Bronchial epithelial cell (primary cell): ENCODE data around the gene SEBOX. TPM values are rescaled to one million over a fixed set of nuclear protein-coding genes. Genes with fewer than 3 reads are reported as not detected.

ENCODE experiments used
- DNase-seq: peaks from one replicate; pipeline ENCODE4 v3.0.0-alpha.2; 2010; ENCODE audit warnings: low read depth
- FAIRE-seq: peaks from 2 replicates; lab custom pipeline; 2011; peaks lifted over from hg19 to GRCh38; lab: Jason Lieb, UNC
- H3K27me3 ChIP-seq: 2 replicates; pipeline ENCODE4 v1.5.1; 2011; ENCODE audit warnings: low read length; ENCODE audit not compliant: control insufficient read depth, insufficient read depth
- H3K36me3 ChIP-seq: 2 replicates; pipeline ENCODE4 v1.5.1; 2011; ENCODE audit warnings: low read length; ENCODE audit not compliant: control insufficient read depth, insufficient read depth
- H3K4me3 ChIP-seq: 2 replicates; pipeline ENCODE4 v1.5.1; 2011; ENCODE audit warnings: mild to moderate bottlenecking, low read depth, low read length, control low read depth
- CTCF ChIP-seq: IDR thresholded peaks from 2 replicates; pipeline ENCODE4 v1.5.1; 2011; ENCODE audit warnings: mild to moderate bottlenecking, moderate library complexity, low read length, control low read depth, inconsistent platforms; ENCODE audit not compliant: insufficient read depth, severe bottlenecking
- total RNA-seq: library from RNA; depleted of rRNA; stranded (reverse); fragments of >200 nt; gene quantifications from 2 replicates; pipeline ENCODE4 v1.2.1, GENCODE V29; 2014

The SEBOX gene
- total RNA-seq, 1 donor from 2014 or later = not detected

GRCh38 chr17:28397275-28397674 lies 32.3 kb upstream of the SEBOX start:
- Histone ChIP-seq H3K36me3 (peaks cover 3% of the 10 kb centered on the region), H3K27me3 (no peaks in the 10 kb centered on the region), H3K4me3 (no peak overlapping the region)
- DNase-seq (no peak), FAIRE-seq (no peak)
- TF ChIP-seq CTCF = no peak

- no peak for TF ChIP-seq CTCF
- no peak overlapping the region for H3K4me3 ChIP-seq
- H3K27me3 ChIP-seq = no peaks in the 10 kb centered on the region
- DNase-seq (no peak), FAIRE-seq (no peak)
- peaks cover 3% of the 10 kb centered on the region for H3K36me3 ChIP-seq
Observed at GRCh38 chr17:28396635-28397239, 31.7 kb upstream of the SEBOX start.

GRCh38 chr17:28395968-28396367 lies 31.0 kb upstream of the SEBOX start:
- FAIRE-seq (no peak), DNase-seq (no peak)
- peaks cover 3% of the 10 kb centered on the region for H3K36me3 ChIP-seq
- no peaks in the 10 kb centered on the region for H3K27me3 ChIP-seq
- no peak overlapping the region for H3K4me3 ChIP-seq
- no peak for TF ChIP-seq CTCF

GRCh38 chr17:28395426-28395825 lies 30.4 kb upstream of the SEBOX start:
- no peaks in the 10 kb centered on the region for H3K27me3 ChIP-seq
- peaks cover 3% of the 10 kb centered on the region for H3K36me3 ChIP-seq
- no peak for TF ChIP-seq CTCF
- FAIRE-seq (no peak), DNase-seq (no peak)
- H3K4me3 ChIP-seq = no peak overlapping the region

GRCh38 chr17:28394337-28395116 lies 29.5 kb upstream of the SEBOX start:
- DNase-seq (peak; percentile 52), FAIRE-seq (no peak)
- Histone ChIP-seq H3K4me3 (no peak overlapping the region), H3K27me3 (no peaks in the 10 kb centered on the region), H3K36me3 (peaks cover 2% of the 10 kb centered on the region)
- TF ChIP-seq CTCF = no peak
